ENCODE data around the gene BMF. TPM values are rescaled to one million over a fixed set of nuclear protein-coding genes. Genes with fewer than 3 reads are reported as not detected.

The BMF gene
- total and polyA plus RNA-seq, 4 donors = 0.63 to 10.2 (median 4.0) TPM

GRCh38 chr15:40151499-40151898, 42.8 kb upstream of the BMF start:
- Histone ChIP-seq H3K27me3 (ENCODE audit: control insufficient read depth in 4 of 4, insufficient read depth in 4 of 4, low read length in 3 of 4) (no peaks in the 10 kb centered on the region), H3K36me3 (ENCODE audit: control insufficient read depth in 4 of 4, insufficient read depth in 3 of 4, low read depth in 1 of 4, low read length in 3 of 4) (no peaks in the 10 kb centered on the region), H3K4me3 (ENCODE audit: low read depth in 1 of 3, low read length in 3 of 3) (no peak overlapping the region), H3K4me1 (ENCODE audit: control insufficient read depth in 4 of 4, insufficient read depth in 4 of 4, low read length in 3 of 4) (no peaks in the 10 kb centered on the region), H3K9me3 (ENCODE audit: control insufficient read depth in 4 of 4, low read length in 3 of 4) (no peaks in the 10 kb centered on the region), H3K9ac (ENCODE audit: low read depth in 1 of 2, low read length in 2 of 2) (no peak overlapping the region), H3K27ac (ENCODE audit: low read depth in 1 of 2, low read length in 2 of 2) (no peak overlapping the region)
- TF ChIP-seq SP1 (IDR thresholded peaks at IDR 0.05) (no peak), FOXA2 (IDR thresholded peaks at IDR 0.05) (no peak), EGR1 (IDR thresholded peaks at IDR 0.05; ENCODE audit: low read depth in 2 of 2) (no peak), RAD21 (IDR thresholded peaks at IDR 0.05) (no peak), GABPA (IDR thresholded peaks at IDR 0.05 in 1 of 2, conservative IDR thresholded peaks at IDR 0.05 in 1 of 2) (no peak)
- TF ChIP-seq, protein P1, sequence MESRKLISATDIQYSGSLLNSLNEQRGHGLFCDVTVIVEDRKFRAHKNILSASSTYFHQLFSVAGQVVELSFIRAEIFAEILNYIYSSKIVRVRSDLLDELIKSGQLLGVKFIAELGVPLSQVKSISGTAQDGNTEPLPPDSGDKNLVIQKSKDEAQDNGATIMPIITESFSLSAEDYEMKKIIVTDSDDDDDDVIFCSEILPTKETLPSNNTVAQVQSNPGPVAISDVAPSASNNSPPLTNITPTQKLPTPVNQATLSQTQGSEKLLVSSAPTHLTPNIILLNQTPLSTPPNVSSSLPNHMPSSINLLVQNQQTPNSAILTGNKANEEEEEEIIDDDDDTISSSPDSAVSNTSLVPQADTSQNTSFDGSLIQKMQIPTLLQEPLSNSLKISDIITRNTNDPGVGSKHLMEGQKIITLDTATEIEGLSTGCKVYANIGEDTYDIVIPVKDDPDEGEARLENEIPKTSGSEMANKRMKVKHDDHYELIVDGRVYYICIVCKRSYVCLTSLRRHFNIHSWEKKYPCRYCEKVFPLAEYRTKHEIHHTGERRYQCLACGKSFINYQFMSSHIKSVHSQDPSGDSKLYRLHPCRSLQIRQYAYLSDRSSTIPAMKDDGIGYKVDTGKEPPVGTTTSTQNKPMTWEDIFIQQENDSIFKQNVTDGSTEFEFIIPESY (IDR thresholded peaks at IDR 0.05) = no peak
- no peak for DNase-seq (ENCODE audit: low spot score)
- WGBS = 82% methylated on average over 6 of the region's 6 CpGs

DNA sequence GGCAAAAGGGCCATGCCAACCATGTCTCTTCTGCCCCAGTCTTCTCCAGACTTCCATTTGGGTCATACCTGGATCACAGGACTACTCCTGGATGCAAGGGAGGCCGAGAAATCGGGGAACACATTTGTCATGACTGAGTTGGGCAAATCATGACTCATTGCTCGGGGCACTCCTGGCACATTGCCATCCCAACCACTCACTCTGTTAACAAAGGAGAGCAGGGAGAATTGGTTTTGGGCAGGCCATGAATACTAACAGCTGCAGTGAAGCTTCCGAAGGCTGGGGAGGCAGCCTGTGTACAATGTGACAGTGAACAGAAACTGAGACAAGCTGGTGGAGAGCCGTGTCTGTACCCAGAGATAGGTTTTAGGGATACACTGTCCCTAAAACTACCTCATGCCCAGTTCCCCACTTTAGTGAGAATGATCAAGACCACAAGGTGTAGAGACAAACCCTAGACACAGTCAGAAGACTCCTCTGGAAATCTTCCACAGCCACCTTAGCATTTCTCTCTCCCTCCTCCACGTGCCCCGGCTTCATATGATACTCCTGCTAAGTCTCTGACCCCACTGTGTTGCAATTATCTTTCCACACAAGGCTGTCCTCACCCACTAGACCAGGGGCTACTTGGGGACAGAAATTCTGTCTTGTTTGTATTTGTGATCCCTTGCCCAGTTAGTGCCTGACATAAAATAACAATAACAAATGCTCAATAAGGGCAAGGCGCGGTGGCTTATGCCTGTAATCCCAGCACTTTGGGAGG, 41.7 kb upstream of the BMF start:
- no peaks in the 10 kb centered on the region for H3K36me3 ChIP-seq (ENCODE audit: control insufficient read depth in 4 of 4, insufficient read depth in 3 of 4, low read depth in 1 of 4, low read length in 3 of 4)
- no peak overlapping the region for H3K9ac ChIP-seq (ENCODE audit: low read depth in 1 of 2, low read length in 2 of 2)
- H3K4me1 ChIP-seq (ENCODE audit: control insufficient read depth in 4 of 4, insufficient read depth in 4 of 4, low read length in 3 of 4) = no peaks in the 10 kb centered on the region
- no peak overlapping the region for H3K27ac ChIP-seq (ENCODE audit: low read depth in 1 of 2, low read length in 2 of 2)
- H3K9me3 ChIP-seq (ENCODE audit: control insufficient read depth in 4 of 4, low read length in 3 of 4) = no peaks in the 10 kb centered on the region
- no peaks in the 10 kb centered on the region for H3K27me3 ChIP-seq (ENCODE audit: control insufficient read depth in 4 of 4, insufficient read depth in 4 of 4, low read length in 3 of 4)
- TF ChIP-seq FOXA1 (IDR thresholded peaks at IDR 0.05) = no peak
- TF ChIP-seq NR2F2 (IDR thresholded peaks at IDR 0.05) = no peak
- TF ChIP-seq, protein P2, sequence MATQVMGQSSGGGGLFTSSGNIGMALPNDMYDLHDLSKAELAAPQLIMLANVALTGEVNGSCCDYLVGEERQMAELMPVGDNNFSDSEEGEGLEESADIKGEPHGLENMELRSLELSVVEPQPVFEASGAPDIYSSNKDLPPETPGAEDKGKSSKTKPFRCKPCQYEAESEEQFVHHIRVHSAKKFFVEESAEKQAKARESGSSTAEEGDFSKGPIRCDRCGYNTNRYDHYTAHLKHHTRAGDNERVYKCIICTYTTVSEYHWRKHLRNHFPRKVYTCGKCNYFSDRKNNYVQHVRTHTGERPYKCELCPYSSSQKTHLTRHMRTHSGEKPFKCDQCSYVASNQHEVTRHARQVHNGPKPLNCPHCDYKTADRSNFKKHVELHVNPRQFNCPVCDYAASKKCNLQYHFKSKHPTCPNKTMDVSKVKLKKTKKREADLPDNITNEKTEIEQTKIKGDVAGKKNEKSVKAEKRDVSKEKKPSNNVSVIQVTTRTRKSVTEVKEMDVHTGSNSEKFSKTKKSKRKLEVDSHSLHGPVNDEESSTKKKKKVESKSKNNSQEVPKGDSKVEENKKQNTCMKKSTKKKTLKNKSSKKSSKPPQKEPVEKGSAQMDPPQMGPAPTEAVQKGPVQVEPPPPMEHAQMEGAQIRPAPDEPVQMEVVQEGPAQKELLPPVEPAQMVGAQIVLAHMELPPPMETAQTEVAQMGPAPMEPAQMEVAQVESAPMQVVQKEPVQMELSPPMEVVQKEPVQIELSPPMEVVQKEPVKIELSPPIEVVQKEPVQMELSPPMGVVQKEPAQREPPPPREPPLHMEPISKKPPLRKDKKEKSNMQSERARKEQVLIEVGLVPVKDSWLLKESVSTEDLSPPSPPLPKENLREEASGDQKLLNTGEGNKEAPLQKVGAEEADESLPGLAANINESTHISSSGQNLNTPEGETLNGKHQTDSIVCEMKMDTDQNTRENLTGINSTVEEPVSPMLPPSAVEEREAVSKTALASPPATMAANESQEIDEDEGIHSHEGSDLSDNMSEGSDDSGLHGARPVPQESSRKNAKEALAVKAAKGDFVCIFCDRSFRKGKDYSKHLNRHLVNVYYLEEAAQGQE (IDR thresholded peaks at IDR 0.05) = no peak
- TF ChIP-seq, protein P1 (IDR thresholded peaks at IDR 0.05) = no peak
- no peak for TF ChIP-seq RXRA (IDR thresholded peaks at IDR 0.05)
- TF ChIP-seq JUND (IDR thresholded peaks at IDR 0.05) = no peak
- no peak for TF ChIP-seq GABPA (IDR thresholded peaks at IDR 0.05 in 1 of 2, conservative IDR thresholded peaks at IDR 0.05 in 1 of 2)
- no peak for TF ChIP-seq FOXA2 (IDR thresholded peaks at IDR 0.05)
- TF ChIP-seq HNF4A (conservative IDR thresholded peaks at IDR 0.05) = no peak
- TF ChIP-seq, protein P3, sequence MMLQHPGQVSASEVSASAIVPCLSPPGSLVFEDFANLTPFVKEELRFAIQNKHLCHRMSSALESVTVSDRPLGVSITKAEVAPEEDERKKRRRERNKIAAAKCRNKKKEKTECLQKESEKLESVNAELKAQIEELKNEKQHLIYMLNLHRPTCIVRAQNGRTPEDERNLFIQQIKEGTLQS (IDR thresholded peaks at IDR 0.05) = no peak
- TF ChIP-seq RAD21 (IDR thresholded peaks at IDR 0.05) = no peak
- TF ChIP-seq HNF4G (IDR thresholded peaks at IDR 0.05) = no peak
- TF ChIP-seq YY1 (IDR thresholded peaks at IDR 0.05) = no peak
- TF ChIP-seq, protein P4, sequence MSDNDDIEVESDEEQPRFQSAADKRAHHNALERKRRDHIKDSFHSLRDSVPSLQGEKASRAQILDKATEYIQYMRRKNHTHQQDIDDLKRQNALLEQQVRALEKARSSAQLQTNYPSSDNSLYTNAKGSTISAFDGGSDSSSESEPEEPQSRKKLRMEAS (IDR thresholded peaks at IDR 0.05) = no peak
- no peak for TF ChIP-seq EGR1 (IDR thresholded peaks at IDR 0.05; ENCODE audit: low read depth in 2 of 2)
- TF ChIP-seq TAF1 (conservative IDR thresholded peaks at IDR 0.05) = no peak
- TF ChIP-seq CTCF (IDR thresholded peaks at IDR 0.05; ENCODE audit: low read depth, low read length, missing input control) = no peak
- no peak for TF ChIP-seq SP1 (IDR thresholded peaks at IDR 0.05)
- DNase-seq (ENCODE audit: low spot score) = no peak
- H3K4me3 ChIP-seq (ENCODE audit: low read depth in 1 of 3, low read length in 3 of 3) = no peak overlapping the region
- 79% methylated on average over 9 of the region's 9 CpGs for WGBS
